ENCODE measurements around the gene RHBG.

RHBG gene

GRCh38 chr1:156418416-156419070, 49.5 kb downstream of the RHBG start:
- WGBS: 88% methylated on average over 9 of the region's 12 CpGs
- Histone ChIP-seq H2BK5ac (ENCODE audit: low read depth, low read length, poor library complexity, severe bottlenecking) (no peak overlapping the region), H3K4me3 (ENCODE audit: insufficient read depth in 1 of 2, low read depth in 1 of 2, low read length in 2 of 2) (no peak overlapping the region), H2BK12ac (ENCODE audit: low read length in 2 of 2) (no peak overlapping the region), H2AFZ (ENCODE audit: low read depth, low read length) (no peak overlapping the region), H3K18ac (ENCODE audit: low read depth in 1 of 2, low read length in 2 of 2) (no peak overlapping the region), H3K4me2 (ENCODE audit: low read length, poor library complexity, severe bottlenecking) (no peak overlapping the region), H4K91ac (ENCODE audit: low read length) (no peak overlapping the region), H3K36me3 (ENCODE audit: control insufficient read depth in 1 of 2, insufficient read depth in 2 of 2, low read depth in 1 of 2, low read length in 2 of 2) (no peaks in the 10 kb centered on the region), H3K9ac (ENCODE audit: low read length) (no peak overlapping the region), H3K79me1 (replicated peaks; ENCODE audit: low read length, poor library complexity, severe bottlenecking) (no peaks in the 10 kb centered on the region), H3K9me3 (ENCODE audit: control insufficient read depth, low read length) (no peaks in the 10 kb centered on the region), H3K27me3 (ENCODE audit: control insufficient read depth in 1 of 2, insufficient read depth in 1 of 2, low read length in 2 of 2) (peaks cover 99 to 100% of the 10 kb centered on the region in 2 experiments), H2AK5ac (ENCODE audit: low read length, severe bottlenecking) (no peak overlapping the region), H2BK120ac (ENCODE audit: low read depth, low read length) (no peak overlapping the region), H3K27ac (ENCODE audit: low read length, poor library complexity, severe bottlenecking) (no peak overlapping the region), H3K4ac (ENCODE audit: low read depth in 1 of 2, low read length in 2 of 2) (no peak overlapping the region), H3K14ac (ENCODE audit: low read length in 2 of 2) (no peak overlapping the region), H3K23ac (ENCODE audit: low read length in 2 of 2) (no peak overlapping the region), H4K8ac (ENCODE audit: low read length) (no peak overlapping the region), H3K4me1 (ENCODE audit: control insufficient read depth, insufficient read depth, low read depth, low read length) (peaks cover 17% of the 10 kb centered on the region), H2BK15ac (ENCODE audit: low read depth, poor library complexity, severe bottlenecking) (no peak overlapping the region)
- DNase-seq: no peak

DNA sequence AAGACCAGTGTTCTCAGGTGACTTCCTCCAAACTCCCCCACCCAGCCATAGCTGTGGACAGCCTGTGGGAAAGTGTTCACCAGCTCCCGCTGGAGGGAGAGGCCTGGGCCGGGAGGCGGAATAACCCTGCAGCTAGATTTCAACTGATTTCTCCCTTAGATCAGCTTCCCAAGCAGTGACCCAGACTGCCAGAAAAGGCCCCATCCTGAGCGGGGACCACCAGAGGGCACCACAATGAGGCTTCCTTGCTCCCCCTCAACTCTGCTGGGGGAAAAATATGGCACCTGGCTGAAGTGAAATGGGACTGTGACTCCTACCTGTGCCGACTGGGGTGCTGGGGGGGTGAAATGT, 50.8 kb downstream of the RHBG start:
- Histone ChIP-seq H2BK120ac (ENCODE audit: low read depth, low read length) (no peak overlapping the region), H4K8ac (ENCODE audit: low read length) (no peak overlapping the region), H2AK5ac (ENCODE audit: low read length, severe bottlenecking) (no peak overlapping the region), H2BK15ac (ENCODE audit: low read depth, poor library complexity, severe bottlenecking) (no peak overlapping the region), H3K9me3 (ENCODE audit: control insufficient read depth, low read length) (no peaks in the 10 kb centered on the region), H2BK12ac (ENCODE audit: low read length in 2 of 2) (no peak overlapping the region), H3K9ac (ENCODE audit: low read length) (no peak overlapping the region), H3K4me2 (ENCODE audit: low read length, poor library complexity, severe bottlenecking) (peak overlapping the region; percentile 33), H3K36me3 (ENCODE audit: control insufficient read depth in 1 of 2, insufficient read depth in 2 of 2, low read depth in 1 of 2, low read length in 2 of 2) (no peaks in the 10 kb centered on the region), H3K27me3 (ENCODE audit: control insufficient read depth in 1 of 2, insufficient read depth in 1 of 2, low read length in 2 of 2) (peaks cover 99 to 100% of the 10 kb centered on the region in 2 experiments), H3K27ac (ENCODE audit: low read length, poor library complexity, severe bottlenecking) (no peak overlapping the region), H3K4me1 (ENCODE audit: control insufficient read depth, insufficient read depth, low read depth, low read length) (peaks cover 17% of the 10 kb centered on the region), H2AFZ (ENCODE audit: low read depth, low read length) (no peak overlapping the region), H3K4ac (ENCODE audit: low read depth in 1 of 2, low read length in 2 of 2) (no peak overlapping the region), H3K18ac (ENCODE audit: low read depth in 1 of 2, low read length in 2 of 2) (no peak overlapping the region), H3K4me3 (ENCODE audit: insufficient read depth in 1 of 2, low read depth in 1 of 2, low read length in 2 of 2) (no peak overlapping the region), H4K91ac (ENCODE audit: low read length) (no peak overlapping the region), H3K14ac (ENCODE audit: low read length in 2 of 2) (no peak overlapping the region), H3K23ac (ENCODE audit: low read length in 2 of 2) (no peak overlapping the region), H2BK5ac (ENCODE audit: low read depth, low read length, poor library complexity, severe bottlenecking) (no peak overlapping the region), H3K79me1 (replicated peaks; ENCODE audit: low read length, poor library complexity, severe bottlenecking) (no peaks in the 10 kb centered on the region)
- DNase-seq: no peak
- WGBS: 9% methylated on average over 5 of the region's 5 CpGs

GRCh38 chr1:156420205-156421061, 51.4 kb downstream of the RHBG start:
- Histone ChIP-seq H3K27me3 (ENCODE audit: control insufficient read depth in 1 of 2, insufficient read depth in 1 of 2, low read length in 2 of 2) (peaks cover 98 to 100% of the 10 kb centered on the region in 2 experiments), H3K18ac (ENCODE audit: low read depth in 1 of 2, low read length in 2 of 2) (no peak overlapping the region), H3K4ac (ENCODE audit: low read depth in 1 of 2, low read length in 2 of 2) (no peak overlapping the region), H3K79me1 (replicated peaks; ENCODE audit: low read length, poor library complexity, severe bottlenecking) (no peaks in the 10 kb centered on the region), H2BK5ac (ENCODE audit: low read depth, low read length, poor library complexity, severe bottlenecking) (no peak overlapping the region), H3K9me3 (ENCODE audit: control insufficient read depth, low read length) (no peaks in the 10 kb centered on the region), H2BK120ac (ENCODE audit: low read depth, low read length) (no peak overlapping the region), H3K36me3 (ENCODE audit: control insufficient read depth in 1 of 2, insufficient read depth in 2 of 2, low read depth in 1 of 2, low read length in 2 of 2) (no peaks in the 10 kb centered on the region), H3K4me2 (ENCODE audit: low read length, poor library complexity, severe bottlenecking) (peak overlapping the region; percentile 33), H3K4me1 (ENCODE audit: control insufficient read depth, insufficient read depth, low read depth, low read length) (peaks cover 17% of the 10 kb centered on the region), H3K4me3 (ENCODE audit: insufficient read depth in 1 of 2, low read depth in 1 of 2, low read length in 2 of 2) (no peak overlapping the region), H2BK12ac (ENCODE audit: low read length in 2 of 2) (no peak overlapping the region), H3K14ac (ENCODE audit: low read length in 2 of 2) (no peak overlapping the region), H2AK5ac (ENCODE audit: low read length, severe bottlenecking) (no peak overlapping the region), H2AFZ (ENCODE audit: low read depth, low read length) (no peak overlapping the region), H2BK15ac (ENCODE audit: low read depth, poor library complexity, severe bottlenecking) (no peak overlapping the region), H3K23ac (ENCODE audit: low read length in 2 of 2) (peak overlapping the region in 1 of 2 experiments; percentile 38), H4K8ac (ENCODE audit: low read length) (no peak overlapping the region), H3K9ac (ENCODE audit: low read length) (no peak overlapping the region), H3K27ac (ENCODE audit: low read length, poor library complexity, severe bottlenecking) (no peak overlapping the region), H4K91ac (ENCODE audit: low read length) (no peak overlapping the region)
- 3% methylated on average over 44 of the region's 69 CpGs for WGBS
- no peak for DNase-seq
